ENCODE results near the gene NEDD9.

Gene NEDD9

DNA sequence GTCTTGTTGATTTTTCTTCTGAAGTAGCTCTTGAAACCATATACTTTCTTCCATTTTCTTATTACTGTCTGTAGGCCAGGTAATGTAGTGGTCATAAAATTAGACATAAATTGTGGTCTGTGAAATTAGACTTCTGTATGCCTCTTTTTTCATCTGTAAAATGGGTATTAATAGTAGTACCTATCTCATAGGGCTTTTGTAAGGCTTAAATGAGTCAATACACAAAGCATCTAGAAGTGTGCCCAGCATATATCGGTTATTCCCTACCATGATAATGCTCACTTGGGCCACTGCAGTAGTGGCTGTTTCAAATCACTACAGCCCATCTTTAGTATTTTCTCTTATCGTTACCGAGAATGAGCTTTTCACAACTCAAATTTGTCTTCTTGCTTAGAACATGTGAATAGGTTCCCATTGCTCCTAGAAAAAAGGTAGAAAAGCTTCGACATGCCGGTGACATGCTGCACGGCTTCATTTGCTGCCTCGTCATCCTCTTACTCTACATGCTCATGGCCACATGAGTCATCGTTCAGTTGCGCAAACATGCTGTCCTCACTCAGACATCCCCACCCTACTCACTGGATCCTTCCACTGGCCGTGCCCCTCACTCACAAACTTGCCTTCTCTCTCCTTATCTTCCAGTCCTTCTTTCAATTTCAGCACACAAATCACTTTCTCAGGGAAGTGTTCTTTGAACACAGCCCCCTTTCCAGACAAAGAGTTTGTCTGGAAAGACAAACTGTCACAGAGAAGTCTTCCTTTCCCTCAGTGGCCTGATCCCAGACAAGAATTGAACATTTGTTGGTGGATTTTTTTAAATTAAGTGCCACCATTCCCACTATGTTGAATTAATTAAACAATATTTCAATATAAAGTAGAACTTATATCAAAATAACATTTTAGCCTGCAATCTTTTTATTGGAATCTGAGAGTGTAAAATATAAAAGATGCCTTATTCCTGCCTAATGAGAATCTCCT lies 88.8 kb downstream of the NEDD9 start:
- peak; percentile 47 for ATAC-seq
- TF ChIP-seq GLIS3 (CRISPR knock-in tag; IDR thresholded peaks at IDR 0.05), result no peak

DNA sequence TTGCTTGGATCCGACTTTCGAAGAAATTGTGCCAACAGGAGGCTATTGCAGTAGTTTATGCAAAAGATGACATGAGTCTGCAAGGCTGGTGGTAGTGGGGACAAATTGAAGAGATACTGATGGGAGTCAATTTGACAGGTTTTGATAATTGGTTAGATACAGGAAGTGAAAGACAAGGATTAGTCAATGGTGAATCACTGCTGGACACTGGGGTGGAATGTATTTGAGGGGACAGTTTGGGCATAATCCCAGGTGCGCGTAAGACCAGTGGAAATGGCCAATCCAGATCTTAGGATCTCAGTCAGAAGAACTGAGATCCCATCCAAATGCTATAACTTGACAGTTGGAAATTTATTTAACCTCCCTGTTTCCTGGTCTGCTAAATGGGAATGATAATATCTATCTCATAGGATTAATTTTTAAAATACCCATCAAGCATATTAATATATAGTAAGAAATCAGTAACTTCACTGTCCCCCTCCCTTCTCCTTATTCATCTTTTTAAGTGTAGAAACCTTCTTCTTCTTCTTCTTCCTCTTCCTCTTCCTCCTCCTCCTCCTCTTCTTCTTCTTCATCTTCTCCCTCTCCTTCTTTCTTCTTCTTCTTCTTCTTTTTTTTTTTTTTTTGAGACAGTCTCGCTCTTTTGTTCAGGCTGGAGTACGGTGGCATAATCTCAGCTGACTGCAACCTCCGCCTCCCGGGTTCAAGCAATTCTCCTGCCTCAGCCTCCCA lies 90.0 kb downstream of the NEDD9 start:
- TF ChIP-seq, protein P1, sequence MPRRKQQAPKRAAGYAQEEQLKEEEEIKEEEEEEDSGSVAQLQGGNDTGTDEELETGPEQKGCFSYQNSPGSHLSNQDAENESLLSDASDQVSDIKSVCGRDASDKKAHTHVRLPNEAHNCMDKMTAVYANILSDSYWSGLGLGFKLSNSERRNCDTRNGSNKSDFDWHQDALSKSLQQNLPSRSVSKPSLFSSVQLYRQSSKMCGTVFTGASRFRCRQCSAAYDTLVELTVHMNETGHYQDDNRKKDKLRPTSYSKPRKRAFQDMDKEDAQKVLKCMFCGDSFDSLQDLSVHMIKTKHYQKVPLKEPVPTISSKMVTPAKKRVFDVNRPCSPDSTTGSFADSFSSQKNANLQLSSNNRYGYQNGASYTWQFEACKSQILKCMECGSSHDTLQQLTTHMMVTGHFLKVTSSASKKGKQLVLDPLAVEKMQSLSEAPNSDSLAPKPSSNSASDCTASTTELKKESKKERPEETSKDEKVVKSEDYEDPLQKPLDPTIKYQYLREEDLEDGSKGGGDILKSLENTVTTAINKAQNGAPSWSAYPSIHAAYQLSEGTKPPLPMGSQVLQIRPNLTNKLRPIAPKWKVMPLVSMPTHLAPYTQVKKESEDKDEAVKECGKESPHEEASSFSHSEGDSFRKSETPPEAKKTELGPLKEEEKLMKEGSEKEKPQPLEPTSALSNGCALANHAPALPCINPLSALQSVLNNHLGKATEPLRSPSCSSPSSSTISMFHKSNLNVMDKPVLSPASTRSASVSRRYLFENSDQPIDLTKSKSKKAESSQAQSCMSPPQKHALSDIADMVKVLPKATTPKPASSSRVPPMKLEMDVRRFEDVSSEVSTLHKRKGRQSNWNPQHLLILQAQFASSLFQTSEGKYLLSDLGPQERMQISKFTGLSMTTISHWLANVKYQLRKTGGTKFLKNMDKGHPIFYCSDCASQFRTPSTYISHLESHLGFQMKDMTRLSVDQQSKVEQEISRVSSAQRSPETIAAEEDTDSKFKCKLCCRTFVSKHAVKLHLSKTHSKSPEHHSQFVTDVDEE (CRISPR knock-in tag; IDR thresholded peaks at IDR 0.05), result no peak
- TF ChIP-seq SNAI2 (CRISPR knock-in tag; IDR thresholded peaks at IDR 0.05), result no peak
- no peak for TF ChIP-seq OSR1 (CRISPR knock-in tag; IDR thresholded peaks at IDR 0.05)
- TF ChIP-seq, protein P2, sequence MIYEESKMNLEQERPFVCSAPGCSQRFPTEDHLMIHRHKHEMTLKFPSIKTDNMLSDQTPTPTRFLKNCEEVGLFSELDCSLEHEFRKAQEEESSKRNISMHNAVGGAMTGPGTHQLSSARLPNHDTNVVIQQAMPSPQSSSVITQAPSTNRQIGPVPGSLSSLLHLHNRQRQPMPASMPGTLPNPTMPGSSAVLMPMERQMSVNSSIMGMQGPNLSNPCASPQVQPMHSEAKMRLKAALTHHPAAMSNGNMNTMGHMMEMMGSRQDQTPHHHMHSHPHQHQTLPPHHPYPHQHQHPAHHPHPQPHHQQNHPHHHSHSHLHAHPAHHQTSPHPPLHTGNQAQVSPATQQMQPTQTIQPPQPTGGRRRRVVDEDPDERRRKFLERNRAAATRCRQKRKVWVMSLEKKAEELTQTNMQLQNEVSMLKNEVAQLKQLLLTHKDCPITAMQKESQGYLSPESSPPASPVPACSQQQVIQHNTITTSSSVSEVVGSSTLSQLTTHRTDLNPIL (CRISPR knock-in tag; IDR thresholded peaks at IDR 0.05; ENCODE audit: low read depth), result no peak
- TF ChIP-seq ZNF8 (CRISPR knock-in tag; IDR thresholded peaks at IDR 0.05), result no peak
- no peak for TF ChIP-seq ZFP3 (CRISPR knock-in tag; IDR thresholded peaks at IDR 0.05)
- no peak for TF ChIP-seq ARNTL (CRISPR knock-in tag; IDR thresholded peaks at IDR 0.05; ENCODE audit: borderline replicate concordance, low read depth)
- TF ChIP-seq, protein P3, sequence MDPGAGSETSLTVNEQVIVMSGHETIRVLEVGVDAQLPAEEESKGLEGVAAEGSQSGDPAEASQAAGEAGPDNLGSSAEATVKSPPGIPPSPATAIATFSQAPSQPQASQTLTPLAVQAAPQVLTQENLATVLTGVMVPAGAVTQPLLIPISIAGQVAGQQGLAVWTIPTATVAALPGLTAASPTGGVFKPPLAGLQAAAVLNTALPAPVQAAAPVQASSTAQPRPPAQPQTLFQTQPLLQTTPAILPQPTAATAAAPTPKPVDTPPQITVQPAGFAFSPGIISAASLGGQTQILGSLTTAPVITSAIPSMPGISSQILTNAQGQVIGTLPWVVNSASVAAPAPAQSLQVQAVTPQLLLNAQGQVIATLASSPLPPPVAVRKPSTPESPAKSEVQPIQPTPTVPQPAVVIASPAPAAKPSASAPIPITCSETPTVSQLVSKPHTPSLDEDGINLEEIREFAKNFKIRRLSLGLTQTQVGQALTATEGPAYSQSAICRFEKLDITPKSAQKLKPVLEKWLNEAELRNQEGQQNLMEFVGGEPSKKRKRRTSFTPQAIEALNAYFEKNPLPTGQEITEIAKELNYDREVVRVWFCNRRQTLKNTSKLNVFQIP (CRISPR knock-in tag; IDR thresholded peaks at IDR 0.05; ENCODE audit: borderline replicate concordance, low read depth), result no peak
- TF ChIP-seq CSDC2 (CRISPR knock-in tag; IDR thresholded peaks at IDR 0.05), result no peak
- ATAC-seq, result no peak

DNA sequence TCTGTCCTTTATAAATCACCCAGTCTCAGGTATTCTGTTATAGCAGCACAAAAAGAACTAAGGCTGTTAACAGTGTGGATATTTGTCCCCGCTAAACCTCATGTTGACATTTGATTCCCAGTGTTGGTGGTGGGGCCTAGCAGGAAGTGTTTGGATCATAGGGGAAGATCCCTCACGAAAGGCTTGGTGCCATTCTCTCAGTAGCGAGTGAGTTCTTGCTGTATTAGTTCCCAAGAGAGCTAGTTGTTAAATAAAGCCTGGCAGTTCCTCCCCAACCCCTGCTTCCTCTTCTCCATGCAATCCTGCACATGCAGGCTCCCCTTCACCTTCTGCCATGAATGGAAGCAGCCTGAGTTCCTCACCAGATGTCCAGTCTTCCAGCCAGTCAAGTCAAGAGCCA lies 91.2 kb downstream of the NEDD9 start:
- no peak for TF ChIP-seq ESRRG (CRISPR knock-in tag; IDR thresholded peaks at IDR 0.05)
- ATAC-seq, result no peak

DNA sequence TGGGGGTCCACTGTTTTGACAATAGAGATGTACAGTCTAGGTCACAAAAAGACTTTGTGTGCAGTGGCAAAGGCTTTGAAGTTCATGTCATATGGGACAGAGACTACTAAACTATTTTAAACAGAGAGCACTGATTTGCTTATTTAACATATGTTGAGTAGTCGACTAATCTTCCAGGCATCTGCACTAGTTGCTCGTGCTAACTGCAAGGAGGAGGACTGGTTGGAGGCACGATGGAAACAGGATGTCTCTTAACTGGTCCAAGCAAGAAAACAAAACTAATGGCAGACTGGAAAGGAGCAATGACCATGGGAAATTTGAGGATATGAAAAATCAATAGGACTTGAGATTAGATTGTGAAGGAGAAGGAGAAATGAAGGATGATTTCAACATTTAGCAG lies 92.4 kb downstream of the NEDD9 start:
- no peak for TF ChIP-seq SNAI2 (CRISPR knock-in tag; IDR thresholded peaks at IDR 0.05)
- no peak for TF ChIP-seq BACH2 (CRISPR knock-in tag; IDR thresholded peaks at IDR 0.05; ENCODE audit: borderline replicate concordance)
- no peak for TF ChIP-seq GLIS3 (CRISPR knock-in tag; IDR thresholded peaks at IDR 0.05)
- no peak for TF ChIP-seq ZNF565 (CRISPR knock-in tag; conservative IDR thresholded peaks at IDR 0.05; ENCODE audit: low read depth)
- TF ChIP-seq, protein P3 (CRISPR knock-in tag; IDR thresholded peaks at IDR 0.05; ENCODE audit: borderline replicate concordance, low read depth), result no peak
- TF ChIP-seq, protein P2 (CRISPR knock-in tag; IDR thresholded peaks at IDR 0.05; ENCODE audit: low read depth), result no peak
- TF ChIP-seq TOX (CRISPR knock-in tag; IDR thresholded peaks at IDR 0.05; ENCODE audit: borderline replicate concordance), result no peak
- no peak for TF ChIP-seq ESRRG (CRISPR knock-in tag; IDR thresholded peaks at IDR 0.05)
- TF ChIP-seq PPARA (CRISPR knock-in tag; IDR thresholded peaks at IDR 0.05; ENCODE audit: borderline replicate concordance), result no peak
- no peak for TF ChIP-seq ZNF8 (CRISPR knock-in tag; IDR thresholded peaks at IDR 0.05)
- no peak for TF ChIP-seq CSDC2 (CRISPR knock-in tag; IDR thresholded peaks at IDR 0.05)
- TF ChIP-seq ARNTL (CRISPR knock-in tag; IDR thresholded peaks at IDR 0.05; ENCODE audit: borderline replicate concordance, low read depth), result no peak
- TF ChIP-seq ZFP30 (CRISPR knock-in tag; IDR thresholded peaks at IDR 0.05), result no peak
- TF ChIP-seq, protein P4, sequence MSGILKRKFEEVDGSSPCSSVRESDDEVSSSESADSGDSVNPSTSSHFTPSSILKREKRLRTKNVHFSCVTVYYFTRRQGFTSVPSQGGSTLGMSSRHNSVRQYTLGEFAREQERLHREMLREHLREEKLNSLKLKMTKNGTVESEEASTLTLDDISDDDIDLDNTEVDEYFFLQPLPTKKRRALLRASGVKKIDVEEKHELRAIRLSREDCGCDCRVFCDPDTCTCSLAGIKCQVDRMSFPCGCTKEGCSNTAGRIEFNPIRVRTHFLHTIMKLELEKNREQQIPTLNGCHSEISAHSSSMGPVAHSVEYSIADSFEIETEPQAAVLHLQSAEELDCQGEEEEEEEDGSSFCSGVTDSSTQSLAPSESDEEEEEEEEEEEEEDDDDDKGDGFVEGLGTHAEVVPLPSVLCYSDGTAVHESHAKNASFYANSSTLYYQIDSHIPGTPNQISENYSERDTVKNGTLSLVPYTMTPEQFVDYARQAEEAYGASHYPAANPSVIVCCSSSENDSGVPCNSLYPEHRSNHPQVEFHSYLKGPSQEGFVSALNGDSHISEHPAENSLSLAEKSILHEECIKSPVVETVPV (CRISPR knock-in tag; IDR thresholded peaks at IDR 0.05), result no peak
- no peak for TF ChIP-seq ZNF70 (CRISPR knock-in tag; IDR thresholded peaks at IDR 0.05)
- TF ChIP-seq TCF4 (CRISPR knock-in tag; IDR thresholded peaks at IDR 0.05; ENCODE audit: borderline replicate concordance), result no peak
- no peak for TF ChIP-seq OSR1 (CRISPR knock-in tag; IDR thresholded peaks at IDR 0.05)
- TF ChIP-seq ZC3H10 (CRISPR knock-in tag; IDR thresholded peaks at IDR 0.05), result no peak
- TF ChIP-seq ZFP3 (CRISPR knock-in tag; IDR thresholded peaks at IDR 0.05), result no peak
- TF ChIP-seq, protein P5, sequence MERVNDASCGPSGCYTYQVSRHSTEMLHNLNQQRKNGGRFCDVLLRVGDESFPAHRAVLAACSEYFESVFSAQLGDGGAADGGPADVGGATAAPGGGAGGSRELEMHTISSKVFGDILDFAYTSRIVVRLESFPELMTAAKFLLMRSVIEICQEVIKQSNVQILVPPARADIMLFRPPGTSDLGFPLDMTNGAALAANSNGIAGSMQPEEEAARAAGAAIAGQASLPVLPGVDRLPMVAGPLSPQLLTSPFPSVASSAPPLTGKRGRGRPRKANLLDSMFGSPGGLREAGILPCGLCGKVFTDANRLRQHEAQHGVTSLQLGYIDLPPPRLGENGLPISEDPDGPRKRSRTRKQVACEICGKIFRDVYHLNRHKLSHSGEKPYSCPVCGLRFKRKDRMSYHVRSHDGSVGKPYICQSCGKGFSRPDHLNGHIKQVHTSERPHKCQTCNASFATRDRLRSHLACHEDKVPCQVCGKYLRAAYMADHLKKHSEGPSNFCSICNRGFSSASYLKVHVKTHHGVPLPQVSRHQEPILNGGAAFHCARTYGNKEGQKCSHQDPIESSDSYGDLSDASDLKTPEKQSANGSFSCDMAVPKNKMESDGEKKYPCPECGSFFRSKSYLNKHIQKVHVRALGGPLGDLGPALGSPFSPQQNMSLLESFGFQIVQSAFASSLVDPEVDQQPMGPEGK (CRISPR knock-in tag; IDR thresholded peaks at IDR 0.05; ENCODE audit: borderline replicate concordance), result no peak
- no peak for ATAC-seq

All from SK-N-SH treated with all-trans-retinoic acid at 6 μM for 48 hours (cell line).